Activated T-helper 1 cell treated with anti-CD3 and anti-CD28 coated beads, Interleukin-12 subunit alpha, Interleukin-12 subunit beta, Interleukin-2, Interleukin-4 antibody, amounts not matched to agents 30 ng/mL and 10 ng/mL and 1 ng/mL, durations not matched to agents 14 hours and 24 hours and 36 hours (primary cell): ENCODE results near the gene IFNL1. TPM values are rescaled to one million over a fixed set of nuclear protein-coding genes. Genes with fewer than 3 reads are reported as not detected.
A peak's percentile ranks its signal among the peaks of the same experiment; 100 is the strongest.

Experiments used
- DNase-seq: peaks from one replicate; pipeline ENCODE4 v3.0.0; 2021; ENCODE audit warnings: low spot score
- H3K27ac Mint-ChIP-seq: one replicate; pipeline ENCODE4 v1.8.0; 2021; ENCODE audit warnings: mild to moderate bottlenecking, mixed read lengths
- H3K27me3 Mint-ChIP-seq: one replicate; pipeline ENCODE4 v1.8.0; 2022; ENCODE audit warnings: mild to moderate bottlenecking, moderate library complexity, mixed read lengths; ENCODE audit not compliant: insufficient read depth
- H3K36me3 Mint-ChIP-seq: one replicate; pipeline ENCODE4 v1.8.0; 2021; ENCODE audit warnings: low read depth, mixed read lengths
- H3K4me1 Mint-ChIP-seq: one replicate; pipeline ENCODE4 v1.8.0; 2021; ENCODE audit warnings: low read depth, mixed read lengths
- H3K4me3 Mint-ChIP-seq: one replicate; pipeline ENCODE4 v1.8.0; 2021; ENCODE audit warnings: mild to moderate bottlenecking, moderate library complexity, mixed read lengths
- H3K9me3 Mint-ChIP-seq: one replicate; pipeline ENCODE4 v1.8.0; 2021; ENCODE audit warnings: mixed read lengths
- intact Hi-C: fragments of 100-400 bp; cut with micrococcal nuclease; formaldehyde crosslinking; loops from one replicate; pipeline ENCODE4 v1.15.1; 2024
- total RNA-seq: library from RNA; stranded (reverse); gene quantifications from 2 replicates; pipeline ENCODE4 v1.2.3, GENCODE V29; 2022

Gene IFNL1
- total RNA-seq, 1 donor from 2014 or later = 0.23 TPM

- peaks cover 14% of the 10 kb centered on the region for H3K9me3 Mint-ChIP-seq
- intact Hi-C loops = no loop called here
- DNase-seq = no peak
- peaks cover 26% of the 10 kb centered on the region for H3K27me3 Mint-ChIP-seq
- H3K4me3 Mint-ChIP-seq = no peak overlapping the region
- no peaks in the 10 kb centered on the region for H3K4me1 Mint-ChIP-seq
- no peak overlapping the region for H3K27ac Mint-ChIP-seq
- peaks cover 2% of the 10 kb centered on the region for H3K36me3 Mint-ChIP-seq
These were observed 12.2 kb upstream of the IFNL1 start for GRCh38 chr19:39284032-39284431.

GRCh38 chr19:39293394-39293793 lies 2.8 kb upstream of the IFNL1 start:
- no peak overlapping the region for H3K27ac Mint-ChIP-seq
- H3K4me3 Mint-ChIP-seq = no peak overlapping the region
- DNase-seq = no peak
- peaks cover 24% of the 10 kb centered on the region for H3K4me1 Mint-ChIP-seq
- H3K36me3 Mint-ChIP-seq = no peaks in the 10 kb centered on the region
- no peaks in the 10 kb centered on the region for H3K9me3 Mint-ChIP-seq
- H3K27me3 Mint-ChIP-seq = peaks cover 15% of the 10 kb centered on the region
- intact Hi-C loops = no loop called here

- DNase-seq = no peak
- intact Hi-C loops = no loop called here
- peaks cover 5% of the 10 kb centered on the region for H3K27me3 Mint-ChIP-seq
- peak overlapping the region; percentile 31 for H3K27ac Mint-ChIP-seq
- H3K4me1 Mint-ChIP-seq = peaks cover 32% of the 10 kb centered on the region
- H3K9me3 Mint-ChIP-seq = no peaks in the 10 kb centered on the region
- H3K36me3 Mint-ChIP-seq = no peaks in the 10 kb centered on the region
- no peak overlapping the region for H3K4me3 Mint-ChIP-seq
These were observed 699 bp downstream of the IFNL1 start for GRCh38 chr19:39296906-39297305.

- H3K4me3 Mint-ChIP-seq = no peak overlapping the region
- H3K9me3 Mint-ChIP-seq = no peaks in the 10 kb centered on the region
- H3K36me3 Mint-ChIP-seq = no peaks in the 10 kb centered on the region
- DNase-seq = peak; percentile 58
- peaks cover 32% of the 10 kb centered on the region for H3K4me1 Mint-ChIP-seq
- no peak overlapping the region for H3K27ac Mint-ChIP-seq
- H3K27me3 Mint-ChIP-seq = peaks cover 5% of the 10 kb centered on the region
- intact Hi-C loops = no loop called here
These were observed 1.9 kb downstream of the IFNL1 start for GRCh38 chr19:39297931-39298634.

GRCh38 chr19:39299404-39299803 lies 3.2 kb downstream of the IFNL1 start:
- intact Hi-C loops = no loop called here
- H3K9me3 Mint-ChIP-seq = no peaks in the 10 kb centered on the region
- H3K36me3 Mint-ChIP-seq = no peaks in the 10 kb centered on the region
- H3K4me3 Mint-ChIP-seq = no peak overlapping the region
- H3K27me3 Mint-ChIP-seq = peaks cover 5% of the 10 kb centered on the region
- no peak overlapping the region for H3K27ac Mint-ChIP-seq
- no peak for DNase-seq
- H3K4me1 Mint-ChIP-seq = peaks cover 32% of the 10 kb centered on the region

GRCh38 chr19:39299832-39300231 lies 3.6 kb downstream of the IFNL1 start:
- intact Hi-C loops = no loop called here
- Mint-ChIP-seq H3K36me3 (no peaks in the 10 kb centered on the region), H3K27ac (no peak overlapping the region), H3K27me3 (peaks cover 5% of the 10 kb centered on the region), H3K4me3 (no peak overlapping the region), H3K9me3 (no peaks in the 10 kb centered on the region), H3K4me1 (peaks cover 32% of the 10 kb centered on the region)
- DNase-seq = no peak

- H3K4me3 Mint-ChIP-seq = no peak overlapping the region
- H3K27me3 Mint-ChIP-seq = peaks cover 5% of the 10 kb centered on the region
- intact Hi-C loops = no loop called here
- H3K27ac Mint-ChIP-seq = no peak overlapping the region
- H3K4me1 Mint-ChIP-seq = peaks cover 31% of the 10 kb centered on the region
- H3K36me3 Mint-ChIP-seq = no peaks in the 10 kb centered on the region
- DNase-seq = no peak
- no peaks in the 10 kb centered on the region for H3K9me3 Mint-ChIP-seq
These were observed 4.8 kb downstream of the IFNL1 start for GRCh38 chr19:39301021-39301420.

- no peak overlapping the region for H3K27ac Mint-ChIP-seq
- DNase-seq = no peak
- H3K27me3 Mint-ChIP-seq = peaks cover 5% of the 10 kb centered on the region
- peaks cover 25% of the 10 kb centered on the region for H3K4me1 Mint-ChIP-seq
- no peak overlapping the region for H3K4me3 Mint-ChIP-seq
- H3K36me3 Mint-ChIP-seq = peaks cover 2% of the 10 kb centered on the region
- no peaks in the 10 kb centered on the region for H3K9me3 Mint-ChIP-seq
- intact Hi-C loops = no loop called here
These were observed 5.4 kb downstream of the IFNL1 start for GRCh38 chr19:39301562-39301961.

GRCh38 chr19:39303373-39304184 lies 7.4 kb downstream of the IFNL1 start:
- no peaks in the 10 kb centered on the region for H3K9me3 Mint-ChIP-seq
- no peak overlapping the region for H3K4me3 Mint-ChIP-seq
- intact Hi-C loops = no loop called here
- peaks cover 7% of the 10 kb centered on the region for H3K36me3 Mint-ChIP-seq
- peaks cover 7% of the 10 kb centered on the region for H3K4me1 Mint-ChIP-seq
- no peak overlapping the region for H3K27ac Mint-ChIP-seq
- no peak for DNase-seq
- peaks cover 2% of the 10 kb centered on the region for H3K27me3 Mint-ChIP-seq

GRCh38 chr19:39304185-39304513 lies 7.9 kb downstream of the IFNL1 start:
- H3K4me1 Mint-ChIP-seq = peaks cover 3% of the 10 kb centered on the region
- DNase-seq = no peak
- H3K4me3 Mint-ChIP-seq = no peak overlapping the region
- intact Hi-C loops = no loop called here
- no peaks in the 10 kb centered on the region for H3K9me3 Mint-ChIP-seq
- H3K27ac Mint-ChIP-seq = no peak overlapping the region
- peaks cover 2% of the 10 kb centered on the region for H3K27me3 Mint-ChIP-seq
- H3K36me3 Mint-ChIP-seq = peaks cover 12% of the 10 kb centered on the region

- Mint-ChIP-seq H3K27me3 (peaks cover 2% of the 10 kb centered on the region), H3K4me1 (no peaks in the 10 kb centered on the region), H3K27ac (no peak overlapping the region), H3K9me3 (no peaks in the 10 kb centered on the region), H3K4me3 (no peak overlapping the region), H3K36me3 (peaks cover 12% of the 10 kb centered on the region)
- intact Hi-C loops = no loop called here
- no peak for DNase-seq
These were observed 8.7 kb downstream of the IFNL1 start for GRCh38 chr19:39304701-39305571.

- intact Hi-C loops = no loop called here
- Mint-ChIP-seq H3K27ac (no peak overlapping the region), H3K36me3 (peaks cover 20% of the 10 kb centered on the region)
These were observed 9.9 kb downstream of the IFNL1 start for GRCh38 chr19:39306075-39306474.

More at GRCh38 chr19:39306075-39306474, 9.9 kb downstream of the IFNL1 start:
- Mint-ChIP-seq H3K9me3 (no peaks in the 10 kb centered on the region), H3K27me3 (no peaks in the 10 kb centered on the region), H3K4me3 (no peak overlapping the region), H3K4me1 (peaks cover 10% of the 10 kb centered on the region)
- no peak for DNase-seq
